HAP-1 (cell line): ENCODE results near the gene ARHGEF28.

Experiments
- DNase-seq, 2 experiments: peaks; one replicate each; pipeline ENCODE4 v3.0.0-alpha.2; 2016 to 2020; ENCODE audit warnings: low spot score in 2 of 2
- H3K27me3 ChIP-seq: fragments of 250-450 bp; sonication (Bioruptor Pico); 2 replicates; pipeline ENCODE4 v1.5.1; 2020; ENCODE audit warnings: low read depth, mild to moderate bottlenecking, moderate library complexity
- H3K36me3 ChIP-seq: fragments of 250-450 bp; sonication (Bioruptor Pico); replicated peaks from 2 replicates; pipeline ENCODE4 v1.5.1; 2020; ENCODE audit warnings: mild to moderate bottlenecking
- H3K4me1 ChIP-seq: fragments of 250-450 bp; sonication (Bioruptor Pico); 2 replicates; pipeline ENCODE4 v1.5.1; 2020; ENCODE audit warnings: mild to moderate bottlenecking
- H3K4me3 ChIP-seq: fragments of 250-450 bp; sonication (Bioruptor Pico); 2 replicates; pipeline ENCODE4 v1.5.1; 2020; ENCODE audit warnings: mild to moderate bottlenecking, moderate library complexity
- H3K9me3 ChIP-seq: fragments of 250-450 bp; sonication (Bioruptor Pico); 2 replicates; pipeline ENCODE4 v1.5.1; 2020; ENCODE audit warnings: mild to moderate bottlenecking, moderate library complexity
- in situ Hi-C: fragments of 300-500 bp; cut with MboI; formaldehyde crosslinking; loops from 3 replicates; pipeline ENCODE4 v1.14.3; 2020; ENCODE audit warnings: low sequenced_read_pairs, inconsistent platforms, mixed read lengths

Gene ARHGEF28

GRCh38 chr5:73606206-73606753 is 19.7 kb upstream of the ARHGEF28 start:
- Histone ChIP-seq H3K9me3 (no peaks in the 10 kb centered on the region; the same call in 1 of the 2 replicates), H3K4me3 (no peak overlapping the region), H3K4me1 (peaks cover 4% of the 10 kb centered on the region; the same call in 1 of the 2 replicates), H3K27me3 (peaks cover 2% of the 10 kb centered on the region; the same call in 1 of the 2 replicates), H3K36me3 (no peaks in the 10 kb centered on the region)
- in situ Hi-C loops = no loop called here
- DNase-seq = no peak

- H3K27me3 ChIP-seq = peaks cover 2% of the 10 kb centered on the region; the same call in 1 of the 2 replicates
- no peak for DNase-seq
- H3K36me3 ChIP-seq = no peaks in the 10 kb centered on the region
- no peak overlapping the region for H3K4me3 ChIP-seq
- H3K4me1 ChIP-seq = peaks cover 4% of the 10 kb centered on the region; the same call in 1 of the 2 replicates
- H3K9me3 ChIP-seq = no peaks in the 10 kb centered on the region
- in situ Hi-C loops = no loop called here
Observed at GRCh38 chr5:73607228-73607627, 18.8 kb upstream of the ARHGEF28 start.

DNA sequence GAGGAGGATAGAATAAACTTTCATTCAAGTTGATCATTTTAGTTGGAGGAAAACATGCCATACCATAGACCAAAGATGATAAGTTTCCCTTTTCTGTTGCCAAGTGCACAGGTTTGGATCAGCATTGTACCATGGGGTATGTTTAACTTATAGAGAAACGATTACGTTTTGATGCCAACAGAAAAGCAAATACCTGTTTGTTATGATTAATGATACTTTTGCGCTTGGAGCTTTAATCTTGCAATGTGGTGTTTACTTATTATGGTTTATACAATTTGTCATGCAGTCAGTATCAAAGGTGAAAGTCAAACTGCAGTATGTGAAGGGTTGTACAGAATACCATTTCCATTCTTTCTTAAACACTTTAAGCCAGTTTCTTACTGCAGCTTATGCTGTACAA is 13.2 kb upstream of the ARHGEF28 start:
- Histone ChIP-seq H3K36me3 (no peaks in the 10 kb centered on the region), H3K4me1 (no peaks in the 10 kb centered on the region), H3K27me3 (peaks cover 3% of the 10 kb centered on the region; the same call in 1 of the 2 replicates), H3K9me3 (no peaks in the 10 kb centered on the region), H3K4me3 (no peak overlapping the region)
- no peak for DNase-seq
- in situ Hi-C loops = no loop called here

DNA sequence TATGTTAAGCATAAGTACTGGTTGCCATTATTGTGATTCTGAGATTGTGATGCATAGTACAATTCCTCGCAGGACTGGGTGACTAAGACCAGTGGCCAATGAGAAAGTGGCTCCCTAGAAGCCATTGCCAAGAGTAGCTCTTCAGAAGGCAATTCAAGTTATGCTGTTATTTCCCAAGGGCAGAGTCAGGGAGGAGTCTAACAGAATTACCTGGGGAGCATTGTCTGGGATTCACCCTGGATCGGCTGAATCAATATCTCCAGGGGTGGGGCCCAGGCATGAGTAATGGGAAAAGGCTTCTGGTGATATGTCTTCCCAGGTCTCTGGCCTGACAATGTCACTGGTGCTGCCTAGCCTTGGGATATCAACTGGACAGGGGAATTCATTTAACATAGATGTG is 10.9 kb upstream of the ARHGEF28 start:
- H3K9me3 ChIP-seq = no peaks in the 10 kb centered on the region
- H3K4me3 ChIP-seq = no peak overlapping the region
- H3K27me3 ChIP-seq = peaks cover 13% of the 10 kb centered on the region
- no peaks in the 10 kb centered on the region for H3K4me1 ChIP-seq
- in situ Hi-C loops = no loop called here
- no peaks in the 10 kb centered on the region for H3K36me3 ChIP-seq
- DNase-seq = no peak

DNA sequence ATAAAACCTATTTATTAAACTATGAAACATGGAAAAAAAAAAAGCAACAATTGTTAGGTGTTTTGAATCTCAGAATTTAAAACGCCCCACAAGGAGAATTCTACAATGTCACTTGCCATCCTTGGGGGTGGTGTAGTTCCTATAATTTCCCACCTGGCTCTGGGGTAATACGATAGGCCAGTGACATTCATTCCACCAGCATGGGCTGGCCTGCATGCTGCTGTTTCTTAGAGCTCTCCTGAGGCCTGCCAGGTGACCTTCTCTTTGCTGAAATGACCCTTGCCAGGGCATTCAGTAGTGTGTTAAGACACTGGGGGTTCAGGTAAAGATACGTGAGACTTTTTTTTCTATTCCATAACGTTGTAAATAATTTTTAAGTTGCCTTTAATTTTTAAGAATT is 10.0 kb upstream of the ARHGEF28 start:
- DNase-seq = no peak
- in situ Hi-C loops = no loop called here
- peaks cover 13% of the 10 kb centered on the region for H3K27me3 ChIP-seq
- no peaks in the 10 kb centered on the region for H3K4me1 ChIP-seq
- H3K9me3 ChIP-seq = no peaks in the 10 kb centered on the region
- no peak overlapping the region for H3K4me3 ChIP-seq
- no peaks in the 10 kb centered on the region for H3K36me3 ChIP-seq

GRCh38 chr5:73617510-73618279 is 8.3 kb upstream of the ARHGEF28 start:
- H3K27me3 ChIP-seq = peaks cover 13% of the 10 kb centered on the region
- no peaks in the 10 kb centered on the region for H3K9me3 ChIP-seq
- H3K36me3 ChIP-seq = no peaks in the 10 kb centered on the region
- in situ Hi-C loops = no loop called here
- no peak overlapping the region for H3K4me3 ChIP-seq
- H3K4me1 ChIP-seq = no peaks in the 10 kb centered on the region
- no peak for DNase-seq

DNA sequence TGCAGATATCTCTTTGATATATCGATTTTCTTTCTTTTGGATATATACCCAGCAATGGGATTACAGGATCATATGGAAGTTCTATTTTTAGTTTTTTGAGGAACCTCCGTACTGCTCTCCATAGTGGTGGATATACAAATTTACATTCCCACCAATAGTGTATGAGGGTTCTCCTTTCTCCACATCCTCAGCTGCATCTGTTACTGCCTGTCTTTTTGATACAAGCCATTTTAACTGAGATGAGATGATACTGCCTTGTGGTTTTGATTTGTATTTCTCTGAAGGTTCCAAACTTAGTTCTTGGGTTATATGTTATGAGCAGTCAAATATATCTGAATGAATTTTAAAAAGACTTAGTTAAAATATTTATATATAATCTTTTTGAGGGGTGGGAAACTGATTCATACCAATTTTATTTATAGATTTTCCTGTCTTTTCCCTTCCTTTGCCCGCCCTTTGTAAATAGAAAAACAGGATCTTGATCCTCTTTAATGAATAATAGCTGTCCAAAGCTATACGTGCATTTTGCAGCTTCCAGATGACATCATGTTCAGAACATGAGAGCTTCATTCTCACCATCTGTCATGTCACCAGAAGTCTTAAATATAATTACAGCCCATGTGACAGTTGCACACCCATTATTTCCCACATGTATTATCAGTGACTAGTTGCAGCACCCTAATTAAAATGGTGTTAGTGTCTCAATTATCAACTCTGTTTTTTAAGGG is 6.2 kb upstream of the ARHGEF28 start:
- in situ Hi-C loops = no loop called here
- DNase-seq = no peak

GRCh38 chr5:73620334-73620687 is 5.7 kb upstream of the ARHGEF28 start:
- in situ Hi-C loops = no loop called here
- Histone ChIP-seq H3K36me3 (no peaks in the 10 kb centered on the region), H3K4me1 (no peaks in the 10 kb centered on the region; the same call in 1 of the 2 replicates), H3K27me3 (peaks cover 11% of the 10 kb centered on the region), H3K4me3 (no peak overlapping the region), H3K9me3 (no peaks in the 10 kb centered on the region)
- no peak for DNase-seq

More for the DNA sequence above, 6.2 kb upstream of the ARHGEF28 start:
- no peaks in the 10 kb centered on the region for H3K4me1 ChIP-seq
- no peaks in the 10 kb centered on the region for H3K36me3 ChIP-seq
- H3K27me3 ChIP-seq = peaks cover 11% of the 10 kb centered on the region
- no peak overlapping the region for H3K4me3 ChIP-seq
- no peaks in the 10 kb centered on the region for H3K9me3 ChIP-seq

- DNase-seq = no peak
- no peak overlapping the region for H3K4me3 ChIP-seq
- H3K36me3 ChIP-seq = no peaks in the 10 kb centered on the region
- in situ Hi-C loops = no loop called here
- peaks cover 16% of the 10 kb centered on the region for H3K27me3 ChIP-seq
- H3K4me1 ChIP-seq = peaks cover 2% of the 10 kb centered on the region; the same call in 1 of the 2 replicates
- H3K9me3 ChIP-seq = no peaks in the 10 kb centered on the region
Observed at GRCh38 chr5:73623060-73623459, 2.9 kb upstream of the ARHGEF28 start.

- peaks cover 2% of the 10 kb centered on the region; the same call in 1 of the 2 replicates for H3K4me1 ChIP-seq
- no peaks in the 10 kb centered on the region for H3K36me3 ChIP-seq
- H3K9me3 ChIP-seq = no peaks in the 10 kb centered on the region
- H3K4me3 ChIP-seq = no peak overlapping the region
- DNase-seq = no peak
- peaks cover 15% of the 10 kb centered on the region for H3K27me3 ChIP-seq
- in situ Hi-C loops = no loop called here
Observed at GRCh38 chr5:73623901-73624404, 2.0 kb upstream of the ARHGEF28 start.

DNA sequence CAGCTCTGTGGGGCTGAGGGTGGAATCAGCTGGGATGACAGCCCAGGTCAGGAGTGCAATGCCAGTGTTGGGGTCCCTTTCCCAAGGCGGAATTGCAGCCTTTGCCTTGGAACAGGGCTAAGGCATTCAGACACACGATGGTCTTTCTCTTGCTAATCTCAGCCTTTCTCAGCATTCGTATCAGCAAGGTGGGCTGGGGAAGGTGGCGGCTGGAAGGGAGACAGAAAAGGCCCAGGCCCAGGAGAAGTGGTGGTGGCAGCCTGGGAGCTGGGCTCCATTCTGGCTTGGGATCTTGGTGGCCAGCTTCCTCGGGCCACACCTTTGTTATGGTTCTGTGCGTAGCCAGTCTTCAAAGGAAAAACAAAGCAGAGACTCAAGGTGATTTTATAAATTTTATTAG is 1.1 kb upstream of the ARHGEF28 start:
- peaks cover 2% of the 10 kb centered on the region; the same call in 1 of the 2 replicates for H3K4me1 ChIP-seq
- DNase-seq = no peak
- H3K9me3 ChIP-seq = no peaks in the 10 kb centered on the region
- H3K27me3 ChIP-seq = peaks cover 8% of the 10 kb centered on the region
- H3K4me3 ChIP-seq = no peak overlapping the region
- no peaks in the 10 kb centered on the region for H3K36me3 ChIP-seq
- in situ Hi-C loops = no loop called here

DNA sequence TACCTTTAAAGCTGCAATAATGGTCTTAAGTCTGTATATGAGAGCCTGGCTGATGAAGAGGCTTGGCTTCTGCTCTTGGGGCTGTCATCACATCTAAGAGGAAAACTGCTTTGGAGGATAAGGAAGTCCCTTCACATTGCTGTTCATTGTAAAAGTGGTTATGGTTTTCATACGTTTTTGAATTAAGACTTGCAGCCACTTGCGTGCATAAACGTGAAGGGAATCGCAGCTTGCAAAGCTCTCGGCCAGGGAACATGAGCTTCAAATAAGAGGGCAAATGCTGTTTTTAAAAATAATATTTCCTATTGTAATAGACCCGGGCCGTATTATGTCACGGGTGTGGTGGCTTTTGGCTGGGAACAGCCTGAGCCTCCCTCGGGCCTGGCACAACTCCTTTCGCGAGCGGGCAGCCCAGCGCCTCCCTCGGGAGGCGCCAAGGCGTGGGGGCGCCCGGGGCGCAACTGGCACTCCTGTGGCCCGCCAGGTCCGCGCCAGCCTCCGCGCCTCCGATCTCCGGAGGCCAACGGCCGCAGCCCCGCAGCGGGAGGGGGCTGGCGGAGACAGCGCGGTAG is 538 bp upstream of the ARHGEF28 start:
- Histone ChIP-seq H3K9me3 (no peaks in the 10 kb centered on the region), H3K4me1 (peaks cover 2% of the 10 kb centered on the region; the same call in 1 of the 2 replicates), H3K36me3 (no peaks in the 10 kb centered on the region), H3K4me3 (peak overlapping the region; percentile 18), H3K27me3 (peaks cover 6% of the 10 kb centered on the region; the same call in 1 of the 2 replicates)
- DNase-seq = no peak
- in situ Hi-C loops = no loop called here

DNA sequence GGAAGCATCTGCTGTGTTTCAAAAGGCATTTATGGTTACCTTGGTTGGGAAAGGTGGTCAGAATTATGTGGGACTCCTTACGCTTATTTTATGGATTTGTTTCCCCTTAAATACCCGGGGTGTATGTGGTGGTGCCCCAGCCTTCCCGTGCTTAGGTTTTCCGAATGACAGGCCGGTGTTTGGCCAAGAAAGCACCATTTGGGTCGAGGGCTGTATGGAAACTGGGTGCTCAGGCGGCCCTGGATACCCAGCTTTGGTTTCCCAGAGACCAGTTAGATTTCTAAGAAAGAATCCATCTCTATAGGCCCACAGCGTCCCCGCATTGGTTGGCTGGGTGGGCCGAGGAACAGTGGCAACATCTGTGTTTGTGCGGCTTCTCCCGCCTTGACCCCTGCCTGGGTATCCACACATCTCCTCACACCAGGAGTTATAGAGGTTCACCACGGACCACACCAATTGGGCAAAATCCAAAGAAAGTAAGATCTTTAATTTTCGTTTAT is 868 bp downstream of the ARHGEF28 start:
- no peaks in the 10 kb centered on the region for H3K36me3 ChIP-seq
- H3K9me3 ChIP-seq = no peaks in the 10 kb centered on the region

More for the DNA sequence above, 868 bp downstream of the ARHGEF28 start:
- Histone ChIP-seq H3K27me3 (peaks cover 6% of the 10 kb centered on the region; the same call in 1 of the 2 replicates), H3K4me1 (peaks cover 2% of the 10 kb centered on the region; the same call in 1 of the 2 replicates), H3K4me3 (peak overlapping the region; percentile 39)
- in situ Hi-C loops = no loop called here
- no peak for DNase-seq
